ENCODE data around the gene ECI1.
A peak's percentile ranks its signal among the peaks of the same experiment; 100 is the strongest.

ECI1 gene

GRCh38 chr16:2251296-2252111 is at the start of gene ECI1:
Gene ECI1 (minus strand): TSS chr16:2251587. CDS start chr16:2251566, 21 bp downstream.
- DNase-seq: peak; percentile 88

GRCh38 chr16:2299915-2300192 is 48.5 kb upstream of the ECI1 start:
- DNase-seq: no peak

- DNase-seq: no peak
Measured at GRCh38 chr16:2299121-2299914, 47.9 kb upstream of the ECI1 start.

GRCh38 chr16:2298621-2299020 is 47.2 kb upstream of the ECI1 start:
- DNase-seq: no peak

- no peak for DNase-seq
Measured at GRCh38 chr16:2297506-2297860, 46.1 kb upstream of the ECI1 start.

- DNase-seq: peak; percentile 8
Measured at GRCh38 chr16:2296661-2297505, 45.5 kb upstream of the ECI1 start.

GRCh38 chr16:2295056-2295798 is 43.8 kb upstream of the ECI1 start:
- no peak for DNase-seq

- no peak for DNase-seq
Measured at GRCh38 chr16:2292221-2292620, 40.8 kb upstream of the ECI1 start.

GRCh38 chr16:2289282-2289681 is 37.9 kb upstream of the ECI1 start:
- no peak for DNase-seq

GRCh38 chr16:2288726-2289125 is 37.3 kb upstream of the ECI1 start:
- DNase-seq: no peak

- no peak for DNase-seq
Measured at GRCh38 chr16:2287916-2288547, 36.6 kb upstream of the ECI1 start.

GRCh38 chr16:2286550-2286949 is 35.2 kb upstream of the ECI1 start:
- DNase-seq: no peak

- no peak for DNase-seq
Measured at GRCh38 chr16:2285731-2286191, 34.4 kb upstream of the ECI1 start.

GRCh38 chr16:2284797-2285576 is 33.6 kb upstream of the ECI1 start:
- DNase-seq: no peak

GRCh38 chr16:2284001-2284770 is 32.8 kb upstream of the ECI1 start:
- DNase-seq: no peak

GRCh38 chr16:2282866-2283555 is 31.6 kb upstream of the ECI1 start:
- DNase-seq: no peak

- no peak for DNase-seq
Measured at GRCh38 chr16:2282262-2282661, 30.9 kb upstream of the ECI1 start.

- no peak for DNase-seq
Measured at GRCh38 chr16:2280981-2281542, 29.7 kb upstream of the ECI1 start.

GRCh38 chr16:2280461-2280860 is 29.1 kb upstream of the ECI1 start:
- no peak for DNase-seq
